A549 (cell line): ENCODE data around the gene ST6GAL1.

Experiments
- BHLHE40 ChIP-seq: IDR thresholded peaks from 2 replicates; pipeline ENCODE4 v1.6.1; 2012; ENCODE audit warnings: low read depth, low read length, inconsistent platforms
- CHD2 ChIP-seq: fragments of 150-350 bp; IDR thresholded peaks from 2 replicates; pipeline ENCODE4 v1.6.1; 2014; ENCODE audit warnings: low read length; ENCODE audit not compliant: partially characterized antibody
- CHD4 ChIP-seq: fragments of 200-600 bp; sonication (generic); IDR thresholded peaks from 2 replicates; pipeline ENCODE4 v1.6.1; 2016; ENCODE audit warnings: antibody characterized with exemption, mild to moderate bottlenecking, borderline replicate concordance
- CTCF ChIP-seq: fragments of >200 bp; sonication (Bioruptor Twin); formaldehyde crosslinking; IDR thresholded peaks from 3 replicates; pipeline ENCODE4 v1.5.1; 2016
- EP300 ChIP-seq, 2 experiments: fragments of >200 bp; sonication (Bioruptor Twin); formaldehyde crosslinking; IDR thresholded peaks; 2 replicates in 1 of 2; 3 replicates in 1 of 2; pipeline ENCODE4 v1.6.1; 2016 to 2017
- HMGXB4 ChIP-seq: fragments of 250-450 bp; sonication (Bioruptor Pico); IDR thresholded peaks from 2 replicates; pipeline ENCODE4 v1.5.0; 2021; ENCODE audit warnings: mild to moderate bottlenecking, moderate library complexity, borderline replicate concordance
- MAFK ChIP-seq: fragments of 450-650 bp; IDR thresholded peaks from 2 replicates; pipeline ENCODE4 v1.6.1; 2014; ENCODE audit not compliant: partially characterized antibody
- POLR2A ChIP-seq: IDR thresholded peaks from 2 replicates; pipeline ENCODE4 v1.6.1; 2012; ENCODE audit warnings: mild to moderate bottlenecking, low read length
- SMC3 ChIP-seq: fragments of >200 bp; sonication (Bioruptor Twin); formaldehyde crosslinking; IDR thresholded peaks from 3 replicates; pipeline ENCODE4 v1.6.1; 2018; ENCODE audit warnings: inconsistent platforms
- TP53 ChIP-seq: fragments of 250-450 bp; sonication (Bioruptor Pico); IDR thresholded peaks from 2 replicates; pipeline ENCODE4 v1.5.0; 2021; ENCODE audit warnings: mild to moderate bottlenecking, moderate library complexity
- ZSCAN20 ChIP-seq: fragments of 250-450 bp; sonication (Bioruptor Pico); IDR thresholded peaks from 2 replicates; pipeline ENCODE4 v1.8.0; 2022; ENCODE audit warnings: mild to moderate bottlenecking, moderate library complexity

GRCh38 chr3:186991470-186991869 is 61.1 kb downstream of the ST6GAL1 start:
- TF ChIP-seq SMC3 (no peak), CTCF (no peak), CHD2 (no peak), ZSCAN20 (no peak), MAFK (no peak), EP300 (IDR thresholded peaks at IDR 0.05) (no peak), POLR2A (no peak), TP53 (no peak), CHD4 (no peak), HMGXB4 (CRISPR knock-in tag) (no peak), BHLHE40 (no peak)
